Mesenteric fat pad (tissue), 1 donor: Measurements from ENCODE around the gene SERGEF. TPM values are rescaled to one million over a fixed set of nuclear protein-coding genes. Genes with fewer than 3 reads are reported as not detected.

Source experiments
- DNase-seq: peaks from one replicate; pipeline ENCODE4 v3.0.0-alpha.2; 2020; ENCODE audit warnings: low spot score
- total RNA-seq: library from RNA; stranded (reverse); fragmentation: NEBNext Ultra II Directional; extraction: Animal tissue kit (Norgen Biotek cat#: 25700); gene quantifications from one replicate; pipeline ENCODE4 v1.2.1, GENCODE V29; 2021
- donor health status: DM: yes; HTN: yes; CAD: no.

Gene SERGEF
- total RNA-seq, 1 donor from 2014 or later = 23.6 TPM

DNA sequence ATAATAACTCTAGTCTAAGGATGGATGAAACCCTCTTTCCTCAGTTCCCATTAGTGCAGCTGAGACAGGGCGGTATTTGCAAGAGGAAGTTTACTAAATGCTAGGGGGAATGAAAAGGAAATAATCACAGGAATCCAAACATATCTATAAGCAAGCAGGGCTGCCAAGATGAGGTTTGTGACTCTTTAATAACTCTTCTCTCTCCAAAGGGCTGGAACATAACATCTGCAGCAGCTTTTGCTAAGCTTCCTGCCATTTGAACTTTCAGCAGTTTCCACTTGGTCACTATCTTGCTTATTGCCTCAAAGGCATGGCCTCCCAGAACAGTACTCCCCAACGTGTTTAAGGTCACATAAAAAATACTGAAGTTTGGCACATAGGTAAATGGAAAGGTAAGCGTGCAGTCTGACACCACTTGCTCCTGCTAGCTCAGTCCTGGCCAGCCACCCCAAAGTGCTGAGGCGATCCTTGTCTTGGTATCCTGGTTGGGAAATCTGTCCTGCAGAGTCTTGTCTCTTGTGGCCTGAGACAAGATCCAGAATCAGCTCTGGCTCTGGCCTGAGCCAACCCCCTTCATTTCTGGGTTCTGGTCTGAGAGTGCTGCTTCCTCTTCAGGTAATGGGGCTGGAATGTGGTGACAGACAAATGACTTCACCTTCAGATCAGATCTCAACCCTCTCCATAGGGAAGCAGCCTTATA, 196.5 kb downstream of the SERGEF start:
- no peak for DNase-seq

GRCh38 chr11:17814546-17814945, 198.3 kb downstream of the SERGEF start:
- no peak for DNase-seq

DNA sequence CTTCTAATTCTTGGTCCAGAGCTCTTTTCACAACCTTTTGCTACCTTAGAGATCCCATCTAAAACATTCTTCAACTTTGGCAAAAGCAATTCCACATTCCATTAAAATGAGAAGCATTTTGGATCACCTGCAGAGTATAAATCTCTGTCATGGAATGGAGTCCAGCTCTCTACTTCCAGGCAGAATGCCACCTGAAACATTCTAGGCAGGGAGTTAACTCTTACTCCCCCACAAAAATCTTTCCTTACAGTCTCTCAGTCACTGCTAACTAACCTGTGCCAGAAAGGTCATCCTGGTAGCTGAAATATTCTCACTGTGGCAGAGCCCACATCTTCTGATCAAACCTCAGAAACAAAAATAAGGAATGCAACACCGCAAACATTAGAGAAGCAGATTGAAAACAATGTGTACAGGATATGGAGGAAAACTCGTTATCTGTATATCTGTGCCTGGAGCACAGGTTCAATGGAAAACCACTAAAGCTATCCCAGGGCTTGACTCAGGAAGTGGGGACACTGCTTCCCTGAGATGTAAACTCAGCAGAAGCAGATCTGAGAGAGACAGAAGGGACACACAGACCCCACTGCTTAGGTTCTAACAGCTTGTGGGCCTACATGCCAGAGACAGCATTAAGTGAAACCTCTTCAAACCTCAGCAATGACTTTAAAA, 199.3 kb downstream of the SERGEF start:
- no peak for DNase-seq

DNA sequence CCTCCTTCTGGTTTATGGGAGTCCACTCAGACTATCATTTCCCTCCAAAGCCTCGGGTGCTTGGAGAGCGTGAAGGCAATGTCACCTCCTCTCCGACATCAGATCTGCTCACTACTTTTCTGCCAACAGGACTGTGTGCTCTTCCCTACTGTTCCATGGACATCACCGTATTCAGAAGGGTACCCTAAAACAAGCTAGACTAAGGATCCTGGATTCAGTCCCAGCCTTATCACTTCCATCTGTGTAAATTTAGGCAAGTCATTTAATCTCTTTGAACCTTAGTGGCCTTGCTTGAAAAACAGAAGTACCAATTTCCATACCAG, 200.0 kb downstream of the SERGEF start:
- no peak for DNase-seq

DNA sequence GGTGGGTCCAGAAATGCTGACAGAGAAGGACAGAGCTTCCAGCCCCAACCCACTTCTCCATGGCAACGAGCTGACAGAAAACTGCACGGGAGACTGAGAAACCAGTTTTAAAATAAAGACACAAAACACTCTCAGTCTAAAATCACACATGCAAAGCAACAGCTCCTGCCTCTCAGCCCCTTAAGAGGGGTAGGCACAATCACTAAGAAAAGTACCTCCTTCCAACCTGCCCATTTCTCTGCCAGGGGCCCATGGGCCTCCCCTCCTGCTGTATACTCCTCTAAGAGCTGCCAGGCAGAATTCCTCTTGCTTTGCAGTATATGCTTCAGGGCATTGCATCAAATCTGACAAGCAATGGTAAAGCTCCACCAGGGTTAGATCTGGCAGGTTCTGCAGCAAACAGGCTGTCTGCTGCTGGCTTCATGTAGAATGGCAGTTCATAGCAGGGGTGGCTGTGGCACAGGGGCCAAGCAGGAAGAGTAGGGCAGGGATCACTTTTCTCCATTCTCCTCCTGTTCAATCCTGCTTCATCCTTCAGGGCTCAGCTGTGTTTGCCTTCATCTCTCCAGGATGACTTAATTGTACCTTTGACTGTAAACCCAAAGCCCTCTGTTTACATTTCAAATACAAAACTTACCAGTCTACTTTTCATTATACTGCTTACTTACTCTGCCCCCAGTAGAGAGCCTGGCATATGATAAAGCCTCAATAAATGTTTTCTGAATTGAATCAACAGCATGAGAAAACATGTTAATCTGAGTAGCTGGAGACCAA, 200.6 kb downstream of the SERGEF start:
- DNase-seq = no peak

- no peak for DNase-seq
Observed at GRCh38 chr11:17811352-17811751, 201.5 kb downstream of the SERGEF start.

- DNase-seq = no peak
Observed at GRCh38 chr11:17810746-17811145, 202.1 kb downstream of the SERGEF start.

- DNase-seq = no peak
Observed at GRCh38 chr11:17810041-17810440, 202.8 kb downstream of the SERGEF start.

DNA sequence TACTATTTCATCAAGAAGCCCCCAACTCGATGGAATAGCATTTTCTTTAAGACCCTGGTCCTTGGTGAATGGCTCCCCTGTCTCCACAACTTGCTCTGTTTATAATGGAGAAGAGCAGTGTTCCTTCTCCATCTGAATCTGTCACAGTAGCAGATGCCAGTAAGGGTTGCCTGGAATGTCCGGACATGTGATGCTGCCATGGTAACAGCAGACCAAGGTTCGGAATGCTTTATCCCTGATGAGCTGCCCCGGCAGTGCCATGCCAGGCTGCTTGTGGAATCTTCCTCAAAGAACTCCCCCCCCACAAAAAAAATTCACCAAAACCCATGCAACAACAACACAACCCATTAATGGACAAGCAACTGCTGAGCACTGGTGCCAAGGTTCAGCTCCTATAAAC, 205.8 kb downstream of the SERGEF start:
- no peak for DNase-seq

GRCh38 chr11:17805873-17806272, 207.0 kb downstream of the SERGEF start:
- DNase-seq = no peak

- no peak for DNase-seq
Observed at GRCh38 chr11:17805043-17805442, 207.8 kb downstream of the SERGEF start.

- DNase-seq = no peak
Observed at GRCh38 chr11:17803754-17804334, 209.0 kb downstream of the SERGEF start.

DNA sequence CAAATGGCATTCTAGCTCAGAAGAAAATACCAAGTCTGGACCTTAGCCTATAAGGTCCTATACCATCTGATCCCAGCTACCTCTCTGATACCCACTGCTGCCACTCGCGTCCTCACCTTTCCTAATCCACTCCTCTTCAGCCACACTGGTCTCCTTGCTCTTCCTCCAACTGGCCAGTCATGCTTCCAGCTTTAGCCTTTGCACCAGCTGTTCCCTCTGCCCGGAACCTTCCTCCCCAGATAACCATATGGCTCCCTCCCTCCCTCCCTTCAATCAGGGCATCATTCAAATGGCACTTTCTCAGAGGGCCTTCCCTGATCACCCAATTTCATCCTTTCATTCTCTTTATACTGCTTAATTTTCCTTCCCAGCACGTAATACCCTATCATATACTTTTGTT, 210.4 kb downstream of the SERGEF start:
- no peak for DNase-seq

DNA sequence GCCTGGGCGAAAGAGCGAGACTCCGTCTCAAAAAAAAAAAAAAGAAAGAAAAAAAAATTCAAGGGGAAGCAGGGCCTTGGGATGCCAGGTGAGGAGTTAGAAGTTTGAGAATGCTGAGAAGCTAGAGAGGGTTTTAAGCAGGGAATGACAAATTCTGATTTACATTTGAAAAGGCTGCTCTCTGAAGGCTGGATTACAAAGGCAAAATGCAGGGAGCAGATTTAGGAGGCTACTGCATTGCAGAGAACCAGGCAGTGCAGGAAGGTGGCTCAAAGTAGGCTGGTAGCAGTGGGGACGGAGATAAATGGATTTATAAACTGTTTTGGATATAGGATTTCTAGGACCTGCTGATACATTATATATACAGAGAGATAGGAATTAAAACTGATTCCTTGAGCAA, 211.7 kb downstream of the SERGEF start:
- no peak for DNase-seq

GRCh38 chr11:17799147-17799546, 213.7 kb downstream of the SERGEF start:
- DNase-seq = peak; percentile 57

DNA sequence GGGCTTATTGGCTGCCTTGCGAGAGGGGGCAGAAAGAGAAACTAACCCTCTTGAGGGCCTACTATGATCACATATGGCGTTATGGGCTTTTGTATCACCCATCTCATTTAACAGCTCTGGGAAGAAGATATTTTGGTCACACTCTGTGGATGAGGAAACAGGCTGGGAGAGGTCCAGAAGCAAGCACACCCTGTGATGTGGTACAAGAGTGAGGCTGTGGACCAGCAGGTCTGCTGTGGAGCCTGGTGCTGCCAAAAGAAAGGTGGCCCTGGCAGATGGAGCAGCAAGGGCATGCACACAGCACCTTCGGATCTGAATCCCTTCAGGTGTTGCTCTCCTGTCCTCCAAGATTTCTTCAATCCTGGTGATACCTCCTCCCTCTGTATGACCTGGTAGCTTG, 214.1 kb downstream of the SERGEF start:
- DNase-seq = peak; percentile 41

- peak; percentile 69 for DNase-seq
Observed at GRCh38 chr11:17798253-17798652, 214.6 kb downstream of the SERGEF start.

- no peak for DNase-seq
Observed at GRCh38 chr11:17796154-17796553, 216.7 kb downstream of the SERGEF start.

GRCh38 chr11:17794981-17795380, 217.9 kb downstream of the SERGEF start:
- no peak for DNase-seq

DNA sequence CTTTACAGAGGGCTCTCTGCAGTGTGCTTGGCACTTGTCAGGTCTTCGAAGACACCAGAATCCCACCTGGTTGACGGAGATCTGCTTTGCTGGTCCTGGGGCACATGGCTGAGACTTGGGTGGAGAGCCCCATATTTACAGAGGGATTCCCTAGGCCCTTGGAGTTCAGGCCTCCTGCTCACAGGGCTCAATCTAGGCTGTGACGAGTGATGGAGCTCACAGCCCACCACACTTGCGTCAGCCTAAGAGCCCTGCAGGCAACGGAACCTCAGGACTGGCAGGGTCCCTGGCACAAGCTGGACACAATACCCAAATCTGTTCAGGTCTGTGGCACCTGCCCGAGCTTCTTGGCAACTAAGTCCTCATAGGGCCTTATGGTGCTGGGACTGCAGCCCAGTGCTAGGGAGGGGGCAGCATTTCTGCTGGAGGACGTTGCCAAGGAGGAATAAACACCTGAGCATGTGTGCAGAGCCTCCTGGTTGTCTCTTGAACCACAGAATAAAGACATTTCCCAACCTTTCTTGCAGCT, 219.1 kb downstream of the SERGEF start:
- DNase-seq = no peak

DNA sequence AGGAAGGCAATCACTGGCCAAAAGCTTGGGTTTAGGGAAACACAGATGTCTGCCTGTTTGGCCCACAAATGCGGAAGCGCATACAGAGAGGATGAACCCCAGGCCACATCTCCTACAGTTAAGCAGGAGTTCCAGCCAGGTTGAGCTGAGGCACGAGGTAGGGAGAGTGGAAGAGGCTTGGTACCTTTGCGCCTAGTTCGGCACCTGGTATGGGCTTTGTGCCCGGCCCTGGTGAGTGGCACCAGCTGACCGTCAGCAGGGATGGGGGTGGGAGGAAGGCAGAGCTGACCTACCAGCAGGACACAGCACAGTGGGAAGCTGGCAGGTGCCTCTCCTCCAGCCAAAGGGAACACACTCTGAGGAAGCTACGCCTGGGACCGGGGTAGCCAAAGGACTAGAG, 220.7 kb downstream of the SERGEF start:
- DNase-seq = no peak

GRCh38 chr11:17791144-17791543, 221.7 kb downstream of the SERGEF start:
- no peak for DNase-seq
